Fibroblast of pulmonary artery (primary cell): ENCODE results near the gene DMD.

Experiments
- DNase-seq: peaks from one replicate; pipeline ENCODE4 v3.0.0-alpha.2; 2010; ENCODE audit warnings: low read depth
- H3K4me3 ChIP-seq: replicated peaks from 2 replicates; pipeline ENCODE4 v1.5.1; 2011; ENCODE audit warnings: low read depth, mild to moderate bottlenecking, control low read depth, low read length, moderate library complexity
- TF ChIP-seq, protein P1 (sequence below): IDR thresholded peaks from 2 replicates; pipeline ENCODE4 v1.5.1; 2011; ENCODE audit warnings: mild to moderate bottlenecking, control low read depth, low read length, inconsistent platforms; ENCODE audit errors: missing control alignments

DMD gene

DNA sequence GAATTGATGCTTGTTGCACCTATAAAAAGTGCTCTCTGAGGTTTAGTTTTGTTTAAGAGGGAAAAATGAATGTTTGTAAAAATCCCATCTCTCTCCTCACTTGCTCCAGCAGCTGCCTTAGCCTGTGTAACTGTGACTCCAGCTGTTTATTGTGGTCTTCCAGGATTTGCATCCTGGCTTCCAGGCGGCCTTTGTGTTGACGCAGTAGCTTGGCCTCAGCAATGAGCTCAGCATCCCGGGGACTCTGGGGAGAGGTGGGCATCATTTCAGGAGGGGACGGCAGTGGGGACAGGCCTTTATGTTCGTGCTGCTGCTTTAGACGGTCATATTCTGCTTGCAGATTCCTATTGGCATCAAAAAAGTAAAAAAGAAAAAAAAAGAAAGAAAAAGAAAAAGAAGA, 2064.2 kb downstream of the DMD start:
- TF ChIP-seq, protein P1, sequence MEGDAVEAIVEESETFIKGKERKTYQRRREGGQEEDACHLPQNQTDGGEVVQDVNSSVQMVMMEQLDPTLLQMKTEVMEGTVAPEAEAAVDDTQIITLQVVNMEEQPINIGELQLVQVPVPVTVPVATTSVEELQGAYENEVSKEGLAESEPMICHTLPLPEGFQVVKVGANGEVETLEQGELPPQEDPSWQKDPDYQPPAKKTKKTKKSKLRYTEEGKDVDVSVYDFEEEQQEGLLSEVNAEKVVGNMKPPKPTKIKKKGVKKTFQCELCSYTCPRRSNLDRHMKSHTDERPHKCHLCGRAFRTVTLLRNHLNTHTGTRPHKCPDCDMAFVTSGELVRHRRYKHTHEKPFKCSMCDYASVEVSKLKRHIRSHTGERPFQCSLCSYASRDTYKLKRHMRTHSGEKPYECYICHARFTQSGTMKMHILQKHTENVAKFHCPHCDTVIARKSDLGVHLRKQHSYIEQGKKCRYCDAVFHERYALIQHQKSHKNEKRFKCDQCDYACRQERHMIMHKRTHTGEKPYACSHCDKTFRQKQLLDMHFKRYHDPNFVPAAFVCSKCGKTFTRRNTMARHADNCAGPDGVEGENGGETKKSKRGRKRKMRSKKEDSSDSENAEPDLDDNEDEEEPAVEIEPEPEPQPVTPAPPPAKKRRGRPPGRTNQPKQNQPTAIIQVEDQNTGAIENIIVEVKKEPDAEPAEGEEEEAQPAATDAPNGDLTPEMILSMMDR, result no peak
- no peak for DNase-seq
- no peak overlapping the region for H3K4me3 ChIP-seq

DNA sequence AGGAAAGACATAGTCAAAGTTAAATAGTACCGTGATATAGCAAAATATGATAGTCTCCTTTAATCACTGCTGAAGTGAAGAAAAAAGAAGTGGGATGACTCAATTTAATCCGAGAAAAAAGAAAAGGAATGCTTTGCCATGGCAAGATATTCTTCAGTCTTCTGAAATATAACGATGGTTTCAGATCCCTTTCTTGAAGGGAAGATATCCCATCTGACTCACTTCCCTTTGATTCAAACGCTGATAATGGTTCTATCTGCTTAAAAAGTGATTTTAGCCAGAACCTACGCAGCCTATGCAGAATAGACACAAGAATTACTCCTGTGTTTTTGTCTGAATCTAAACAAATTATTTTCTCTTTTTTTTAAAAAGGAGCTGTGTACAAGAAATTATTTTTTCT, 2071.4 kb downstream of the DMD start:
- TF ChIP-seq, protein P1, result no peak
- no peak overlapping the region for H3K4me3 ChIP-seq
- DNase-seq, result no peak

DNA sequence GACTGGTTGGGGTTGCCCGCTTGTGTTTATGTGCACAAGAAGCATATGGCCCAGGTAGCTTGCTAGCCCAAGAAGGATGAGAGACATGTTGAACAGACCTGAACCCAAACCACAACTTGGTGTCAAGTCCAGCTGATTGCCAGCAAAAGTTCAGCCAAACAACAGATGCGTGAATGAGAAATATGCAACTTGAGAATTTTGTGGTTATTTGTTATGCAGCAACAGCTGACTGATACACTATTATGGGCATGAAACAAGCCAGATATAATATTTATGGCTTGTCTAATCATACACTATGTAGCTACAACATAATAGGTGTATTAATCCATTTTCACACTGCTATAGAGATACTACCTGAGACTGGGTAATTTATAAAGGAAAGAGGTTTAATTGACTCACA, 2073.2 kb downstream of the DMD start:
- TF ChIP-seq, protein P1, result no peak
- no peak for DNase-seq
- H3K4me3 ChIP-seq, result no peak overlapping the region

DNA sequence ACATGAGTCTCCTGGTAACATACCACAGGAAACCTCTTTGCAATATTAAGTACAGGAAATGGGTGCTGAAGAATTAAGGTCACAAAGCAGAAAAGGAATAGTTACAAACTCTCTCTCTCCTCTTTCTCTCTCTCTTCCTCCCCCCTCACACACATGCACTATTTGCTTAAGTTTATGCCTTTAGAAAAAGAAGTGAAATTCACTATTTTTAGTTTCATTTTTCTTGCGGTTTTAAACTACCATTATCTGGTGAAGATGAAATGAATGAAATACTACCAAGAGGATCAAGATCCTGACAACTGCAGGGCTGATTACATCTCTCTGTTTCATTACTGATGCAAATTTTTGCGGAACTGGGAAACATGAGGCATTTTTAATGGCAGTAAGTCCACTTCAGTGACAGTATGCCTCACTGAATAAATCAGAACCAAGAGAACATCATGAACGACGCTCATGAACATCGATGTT, 2075.2 kb downstream of the DMD start:
- H3K4me3 ChIP-seq, result no peak overlapping the region
- DNase-seq, result no peak
- TF ChIP-seq, protein P1, result no peak

DNA sequence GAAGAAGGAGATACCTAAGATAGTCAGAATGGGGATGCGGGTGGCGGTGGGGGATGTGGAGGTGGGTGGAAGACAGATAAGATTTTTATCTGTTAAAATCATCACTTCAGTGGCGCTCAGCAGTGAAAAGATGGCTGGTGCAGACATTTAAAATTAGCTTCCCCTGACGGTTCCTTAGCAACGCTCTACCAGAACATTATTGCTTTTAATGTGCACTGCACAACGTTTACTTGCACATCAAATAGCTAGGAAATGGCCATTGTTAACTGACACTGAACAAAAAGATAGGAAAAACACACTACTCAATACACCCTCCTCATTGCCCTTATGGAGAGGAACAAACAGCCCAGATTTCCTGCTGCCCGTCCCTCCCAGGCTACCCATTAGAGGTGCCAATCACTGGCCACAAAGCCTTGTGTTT, 2078.5 kb downstream of the DMD start:
- no peak for DNase-seq
- TF ChIP-seq, protein P1, result no peak
- H3K4me3 ChIP-seq, result no peak overlapping the region

DNA sequence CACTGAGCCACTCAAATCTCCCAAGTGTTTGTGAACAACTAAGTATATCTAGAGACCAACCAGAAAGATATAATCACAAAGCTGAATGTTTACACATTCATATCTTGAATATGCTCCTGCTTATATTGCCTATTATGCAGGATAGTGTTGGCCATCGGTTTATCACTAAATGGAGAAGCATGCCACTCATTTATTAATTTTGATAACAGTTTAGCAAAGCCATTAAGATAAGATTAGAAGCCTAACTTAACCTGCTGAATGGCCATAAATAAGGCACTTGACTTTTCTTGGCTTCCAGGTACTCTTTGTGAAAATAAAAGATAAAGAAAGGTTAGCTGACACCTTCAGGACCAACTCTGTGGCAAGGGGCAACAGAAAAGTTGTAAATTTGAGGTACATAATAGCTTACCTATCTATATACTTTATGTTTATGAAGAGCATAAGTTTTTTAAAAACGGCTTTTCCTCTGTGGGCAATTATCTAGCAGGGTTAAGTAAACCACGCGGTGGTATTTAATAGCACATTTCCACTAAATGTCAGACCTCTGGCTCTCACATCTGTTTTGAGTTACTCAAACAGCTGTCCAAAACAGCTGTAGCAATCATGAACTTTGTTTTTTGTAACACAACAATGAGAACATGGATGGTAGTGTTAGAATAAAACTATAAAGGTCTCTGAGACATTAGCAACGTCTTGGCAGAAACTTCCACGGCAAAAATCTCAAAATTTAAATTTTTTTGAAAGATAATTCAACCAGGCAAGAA, 2080.7 kb downstream of the DMD start:
- TF ChIP-seq, protein P1, result no peak
- no peak for DNase-seq
- H3K4me3 ChIP-seq, result no peak overlapping the region

DNA sequence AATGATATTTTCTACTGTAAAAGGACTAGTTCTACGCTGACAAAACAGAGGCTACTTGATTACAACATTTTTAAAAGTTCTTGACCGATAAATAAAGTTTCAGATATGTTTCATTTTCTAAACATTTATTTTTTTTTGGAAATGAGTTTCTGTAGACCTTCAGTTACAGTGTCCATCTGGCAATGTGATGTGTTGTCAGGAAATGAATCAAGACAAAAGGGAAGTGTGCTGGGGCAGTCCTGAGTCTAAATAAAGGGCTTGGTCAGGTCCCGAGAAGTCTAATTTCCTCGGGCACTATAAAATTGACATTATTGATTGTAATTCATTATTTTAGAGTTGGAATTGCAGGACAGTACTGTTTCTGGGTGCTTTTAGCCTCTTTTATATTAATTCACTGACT, 2082.5 kb downstream of the DMD start:
- H3K4me3 ChIP-seq, result no peak overlapping the region
- TF ChIP-seq, protein P1, result no peak
- no peak for DNase-seq
